GM21447 (cell line): ENCODE measurements around the gene HDAC4.

Experiments
- ATAC-seq: cut with Tn5 transposase; IDR thresholded peaks from one replicate; pipeline ENCODE4 v1.9.1; 2021; ENCODE audit not compliant: unreplicated experiment

Gene HDAC4

GRCh38 chr2:239299218-239299939, 101.4 kb downstream of the HDAC4 start:
- ATAC-seq, result no peak

GRCh38 chr2:239298116-239298804, 102.6 kb downstream of the HDAC4 start:
- ATAC-seq, result no peak

- no peak for ATAC-seq
Measured at GRCh38 chr2:239297142-239298004, 103.4 kb downstream of the HDAC4 start.

GRCh38 chr2:239296020-239296932, 104.5 kb downstream of the HDAC4 start:
- ATAC-seq, result no peak

GRCh38 chr2:239295377-239296019, 105.3 kb downstream of the HDAC4 start:
- no peak for ATAC-seq

- ATAC-seq, result no peak
Measured at GRCh38 chr2:239294571-239295054, 106.2 kb downstream of the HDAC4 start.

GRCh38 chr2:239293775-239294430, 106.9 kb downstream of the HDAC4 start:
- peak; percentile 71 for ATAC-seq

- ATAC-seq, result no peak
Measured at GRCh38 chr2:239292959-239293774, 107.7 kb downstream of the HDAC4 start.

- ATAC-seq, result no peak
Measured at GRCh38 chr2:239292531-239292930, 108.3 kb downstream of the HDAC4 start.

- ATAC-seq, result no peak
Measured at GRCh38 chr2:239291475-239292350, 109.1 kb downstream of the HDAC4 start.

- no peak for ATAC-seq
Measured at GRCh38 chr2:239290618-239291474, 110.0 kb downstream of the HDAC4 start.

GRCh38 chr2:239289545-239289944, 111.3 kb downstream of the HDAC4 start:
- ATAC-seq, result peak; percentile 9

- ATAC-seq, result peak; percentile 77
Measured at GRCh38 chr2:239288951-239289511, 111.8 kb downstream of the HDAC4 start.

- no peak for ATAC-seq
Measured at GRCh38 chr2:239288237-239288636, 112.6 kb downstream of the HDAC4 start.

GRCh38 chr2:239287461-239287860, 113.4 kb downstream of the HDAC4 start:
- ATAC-seq, result no peak

- ATAC-seq, result no peak
Measured at GRCh38 chr2:239286901-239287300, 113.9 kb downstream of the HDAC4 start.

GRCh38 chr2:239285932-239286230, 114.9 kb downstream of the HDAC4 start:
- no peak for ATAC-seq
